Mammary epithelial cell (primary cell): Measurements from ENCODE around the gene GBP7.

Experiments
- CTCF ChIP-seq, 2 donors: IDR thresholded peaks in 1 of 2; conservative IDR thresholded peaks in 1 of 2; 2 replicates each; pipeline ENCODE4 v1.5.1; 2011 to 2012; ENCODE audit warnings: inconsistent platforms in 2 of 2, low read length in 2 of 2, mild to moderate bottlenecking in 2 of 2, control low read depth in 1 of 2, low read depth in 1 of 2; ENCODE audit not compliant: insufficient read depth in 1 of 2; ENCODE audit errors: extremely low read depth in 1 of 2
- EZH2 ChIP-seq: IDR thresholded peaks from 2 replicates; pipeline ENCODE4 v1.6.1; 2012; ENCODE audit warnings: low read length, inconsistent platforms, borderline replicate concordance

DNA sequence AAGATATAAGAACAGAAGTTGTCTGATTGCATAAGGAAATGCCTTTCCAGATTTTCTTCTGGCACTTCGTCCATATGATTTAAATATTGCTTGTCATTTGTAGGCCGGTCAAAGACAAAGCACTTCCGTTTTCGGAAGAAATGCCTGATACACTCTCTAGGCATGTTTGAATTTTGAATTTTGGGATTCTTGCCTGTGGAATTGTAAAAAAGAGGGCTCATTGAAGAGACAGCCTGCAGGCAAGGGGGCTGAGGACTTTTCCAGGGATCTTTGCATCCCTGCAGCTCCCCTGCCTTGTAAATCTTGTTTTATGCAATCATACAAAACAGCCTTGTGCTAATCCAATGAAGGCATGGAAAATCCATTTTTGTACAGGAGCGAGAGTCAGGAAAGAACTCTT is 15.5 kb upstream of the GBP7 start:
- TF ChIP-seq CTCF (conservative IDR thresholded peaks at IDR 0.05 in 1 of 2, IDR thresholded peaks at IDR 0.05 in 1 of 2; ENCODE audit: extremely low read depth in 1 of 2, insufficient read depth in 1 of 2, low read depth in 1 of 2, low read length in 2 of 2) (no peak), EZH2 (no peak)
